ENCODE data around the gene ZNF554. TPM values are rescaled to one million over a fixed set of nuclear protein-coding genes. Genes with fewer than 3 reads are reported as not detected.

ZNF554 gene
- total RNA-seq, 1 experiment from 2014 or later, result 5.9 TPM

GRCh38 chr19:2845107-2845506, 25.4 kb downstream of the ZNF554 start:
- H3K79me1 ChIP-seq (ENCODE audit: insufficient read depth, low read depth, low read length, poor library complexity, severe bottlenecking), result no peaks in the 10 kb centered on the region
- H3K23me2 ChIP-seq (ENCODE audit: insufficient read length, low read depth, low read length, poor library complexity, severe bottlenecking), result peaks cover 5% of the 10 kb centered on the region
- DNase-seq, result no peak
- 0 out of 2 replicates have a peak, but pooled peaks cover 2% of the 10 kb centered on the region for H3K79me2 ChIP-seq (ENCODE audit: insufficient read depth, low read length)
- no peaks in the 10 kb centered on the region for H3K27me3 ChIP-seq (ENCODE audit: insufficient read depth, low read length)
- H2AK5ac ChIP-seq (ENCODE audit: insufficient read length, low read length), result no peak overlapping the region
- H3K27me3 Mint-ChIP-seq (ENCODE audit: low read depth), result no peaks in the 10 kb centered on the region
- no peak overlapping the region for H3K4me2 ChIP-seq (ENCODE audit: insufficient read depth, insufficient read length, low read length)
- no peaks in the 10 kb centered on the region for H4K20me1 ChIP-seq (ENCODE audit: control insufficient read depth, insufficient read depth, insufficient read length)
- peaks cover 30 to 46% of the 10 kb centered on the region in 2 experiments for H3K9me3 Mint-ChIP-seq
- no peak overlapping the region for H3K4me3 Mint-ChIP-seq
- no peak overlapping the region for H3K9ac ChIP-seq (ENCODE audit: extremely low read depth, insufficient read length, low read length)
- H2BK5ac ChIP-seq (ENCODE audit: insufficient read length, low read length), result no peak overlapping the region
- peaks cover 5 to 13% of the 10 kb centered on the region in 2 experiments for H3K4me1 Mint-ChIP-seq
- peaks cover 35 to 46% (median 39%) of the 10 kb centered on the region in 3 experiments for H3K36me3 Mint-ChIP-seq (ENCODE audit: insufficient read depth in 1 of 3, low read depth in 3 of 3)
- H2BK12ac ChIP-seq (ENCODE audit: insufficient read length, low read depth, low read length), result no peak overlapping the region
- H3K4ac ChIP-seq (ENCODE audit: low read depth, low read length), result no peak overlapping the region
- peaks cover 1% of the 10 kb centered on the region for H3K9me3 ChIP-seq (ENCODE audit: control insufficient read depth, low read depth, low read length)
- H4K5ac ChIP-seq (ENCODE audit: insufficient read length, low read depth, low read length), result no peak overlapping the region
- TF ChIP-seq, protein P1, sequence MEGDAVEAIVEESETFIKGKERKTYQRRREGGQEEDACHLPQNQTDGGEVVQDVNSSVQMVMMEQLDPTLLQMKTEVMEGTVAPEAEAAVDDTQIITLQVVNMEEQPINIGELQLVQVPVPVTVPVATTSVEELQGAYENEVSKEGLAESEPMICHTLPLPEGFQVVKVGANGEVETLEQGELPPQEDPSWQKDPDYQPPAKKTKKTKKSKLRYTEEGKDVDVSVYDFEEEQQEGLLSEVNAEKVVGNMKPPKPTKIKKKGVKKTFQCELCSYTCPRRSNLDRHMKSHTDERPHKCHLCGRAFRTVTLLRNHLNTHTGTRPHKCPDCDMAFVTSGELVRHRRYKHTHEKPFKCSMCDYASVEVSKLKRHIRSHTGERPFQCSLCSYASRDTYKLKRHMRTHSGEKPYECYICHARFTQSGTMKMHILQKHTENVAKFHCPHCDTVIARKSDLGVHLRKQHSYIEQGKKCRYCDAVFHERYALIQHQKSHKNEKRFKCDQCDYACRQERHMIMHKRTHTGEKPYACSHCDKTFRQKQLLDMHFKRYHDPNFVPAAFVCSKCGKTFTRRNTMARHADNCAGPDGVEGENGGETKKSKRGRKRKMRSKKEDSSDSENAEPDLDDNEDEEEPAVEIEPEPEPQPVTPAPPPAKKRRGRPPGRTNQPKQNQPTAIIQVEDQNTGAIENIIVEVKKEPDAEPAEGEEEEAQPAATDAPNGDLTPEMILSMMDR (conservative IDR thresholded peaks at IDR 0.05), result no peak
- H2BK120ac ChIP-seq (ENCODE audit: low read depth, low read length, poor library complexity, severe bottlenecking), result no peak overlapping the region
- H2BK20ac ChIP-seq (ENCODE audit: low read depth, low read length, poor library complexity, severe bottlenecking), result no peak overlapping the region
- H2BK15ac ChIP-seq (ENCODE audit: low read depth, low read length), result no peak overlapping the region
- H3K27ac Mint-ChIP-seq, result no peak overlapping the region
- no peak overlapping the region for H4K91ac ChIP-seq (ENCODE audit: insufficient read length, low read depth, low read length)
- no peak overlapping the region for H3K14ac ChIP-seq (ENCODE audit: insufficient read depth, low read length)
- H3T11ph ChIP-seq (ENCODE audit: low read length), result no peak overlapping the region
- no peak overlapping the region for H3K18ac ChIP-seq (ENCODE audit: insufficient read length, low read depth, low read length)
- no peak overlapping the region for H3K56ac ChIP-seq (ENCODE audit: insufficient read length, low read depth, low read length)
- no peaks in the 10 kb centered on the region for H3K4me1 ChIP-seq (ENCODE audit: insufficient read depth, low read length)
- H2AFZ ChIP-seq (ENCODE audit: low read length), result no peak overlapping the region
- no peak overlapping the region for H3K27ac ChIP-seq (ENCODE audit: insufficient read length, low read depth, low read length)
- H4K8ac ChIP-seq (replicated peaks; ENCODE audit: insufficient read length, low read depth, low read length), result no peak overlapping the region
- no CpG with 5 or more reads among the region's 2 CpGs for WGBS (ENCODE audit: extremely low coverage, insufficient read length, low lambda C conversion rate)
- no peak overlapping the region for H3K23ac ChIP-seq (ENCODE audit: insufficient read length, low read depth, low read length)
